ENCODE results near the gene SLC8A1. TPM values are rescaled to one million over a fixed set of nuclear protein-coding genes. Genes with fewer than 3 reads are reported as not detected.

SLC8A1 gene
- total and polyA plus RNA-seq, 2 of the 13 experiments (the other 11 are each of a cell fraction or from before 2014, with no cell fraction given) = not detected

GRCh38 chr2:40299781-40300180 lies 152.1 kb downstream of the SLC8A1 start:
- no peaks in the 10 kb centered on the region for H3K36me3 ChIP-seq (replicated peaks in 1 of 2; ENCODE audit: control insufficient read depth in 1 of 2, insufficient read depth in 2 of 2, low read length in 2 of 2)
- BruUV-seq (replicated peaks) = no TSS peak
- no peak overlapping the region for H2AFZ ChIP-seq (ENCODE audit: low read length)
- H3K27ac ChIP-seq (ENCODE audit: extremely low read length, insufficient read depth, low read length) = no peak overlapping the region
- no peaks in the 10 kb centered on the region for H3K79me2 ChIP-seq (ENCODE audit: insufficient read depth, low read length)
- no peak overlapping the region for H3K4me3 ChIP-seq (replicated peaks in 1 of 3; ENCODE audit: insufficient read depth in 1 of 3, low read depth in 2 of 3, low read length in 3 of 3)
- WGBS (ENCODE audit: low lambda C conversion rate) = 22% methylated on average over 2 of the region's 2 CpGs
- no peaks in the 10 kb centered on the region for H3K9me3 ChIP-seq (ENCODE audit: low read length)
- no peaks in the 10 kb centered on the region for H3K27me3 ChIP-seq (ENCODE audit: control insufficient read depth in 1 of 2, insufficient read depth in 2 of 2, low read length in 2 of 2)
- ATAC-seq (no peak), DNase-seq (ENCODE audit: low spot score) (no peak), FAIRE-seq (no peak)
- no peak overlapping the region for H3K9ac ChIP-seq (ENCODE audit: insufficient read depth, low read depth, low read length)
- POLR2A ChIA-PET = no interaction called here
- intact Hi-C loops (cut with micrococcal nuclease; ENCODE audit: unreplicated experiment) = no loop called here
- H4K20me1 ChIP-seq (ENCODE audit: insufficient read depth, low read length) = no peaks in the 10 kb centered on the region
- CTCF ChIA-PET (ENCODE audit: low intra/inter-chr PET ratio, low total read pairs) = no interaction called here
- H3K4me1 ChIP-seq (ENCODE audit: insufficient read depth, low read length) = no peaks in the 10 kb centered on the region
- in situ Hi-C loops (cut with HindIII; ENCODE audit: extremely low pct_ligation_motif_present, low pct_unique_long_range_greater_than_20kb) = no loop called here
- no peak overlapping the region for H3K4me2 ChIP-seq (ENCODE audit: low read depth, low read length)
- TF ChIP-seq ZMAT3 (CRISPR knock-in tag; conservative IDR thresholded peaks at IDR 0.05) (no peak), ZNF709 (CRISPR knock-in tag; IDR thresholded peaks at IDR 0.05) (no peak), ZNF143 (CRISPR knock-in tag; IDR thresholded peaks at IDR 0.05) (no peak), ZNF503 (CRISPR knock-in tag; IDR thresholded peaks at IDR 0.05) (no peak), NFAT5 (CRISPR knock-in tag; IDR thresholded peaks at IDR 0.05) (no peak), ZBTB7B (CRISPR knock-in tag; IDR thresholded peaks at IDR 0.05) (no peak), GTF3A (CRISPR knock-in tag; conservative IDR thresholded peaks at IDR 0.05) (no peak), HMGXB3 (CRISPR knock-in tag; IDR thresholded peaks at IDR 0.05; ENCODE audit: borderline replicate concordance) (no peak), ZNF10 (CRISPR knock-in tag; IDR thresholded peaks at IDR 0.05; ENCODE audit: borderline replicate concordance, low read depth) (no peak), SYNCRIP (IDR thresholded peaks at IDR 0.05; ENCODE audit: insufficient read depth, low read depth, low read length) (no peak), KLF12 (CRISPR knock-in tag; IDR thresholded peaks at IDR 0.05; ENCODE audit: borderline replicate concordance) (no peak)
